K562 (cell line): ENCODE results near the gene HCRTR2. TPM values are rescaled to one million over a fixed set of nuclear protein-coding genes. Genes with fewer than 3 reads are reported as not detected.

Source experiments
- ATAC-seq: fragments of 200-7000 bp; cut with Tn5 transposase; 3 replicates; pipeline ENCODE4 v1.9.1; 2020; ENCODE audit warnings: moderate library complexity
- BruUV-seq: library from RNA; stranded (reverse); fragments of 400-500 nt; replicated peaks from 2 replicates; lab custom pipeline; 2021; lab: Mats Ljungman, UMichigan
- CTCF ChIA-PET: fragments of 300-600 bp; formaldehyde crosslinking; extraction: SDS; loops from one replicate; lab custom pipeline; 2021; ENCODE audit warnings: low intra/inter-chr PET ratio; lab: Yijun Ruan, JAX
- POLR2A ChIA-PET: fragments of 300-600, 350-650 bp; sonication (Branson Sonifier 250); formaldehyde crosslinking; extraction: SDS; loops from one replicate; lab custom pipeline; 2021; ENCODE audit warnings: antibody characterized with exemption, inconsistent platforms; lab: Yijun Ruan, JAX
- DNase-seq, 4 experiments: peaks; one replicate each; pipeline versions ENCODE4 v3.0.0 to v3.0.0-alpha.2; 2011 to 2018; ENCODE audit warnings: low spot score in 3 of 4, mixed read lengths in 3 of 4; ENCODE audit errors: extremely low read depth in 1 of 4
- FAIRE-seq: peaks from 2 replicates; lab custom pipeline; 2011; peaks lifted over from hg19 to GRCh38; lab: Jason Lieb, UNC
- H2AFZ ChIP-seq: 2 replicates; pipeline ENCODE4 v1.6.0; 2011; ENCODE audit warnings: low read depth, low read length, control low read depth, inconsistent platforms
- H3K27ac ChIP-seq: fragments of 200-600 bp; 3 replicates; pipeline ENCODE4 v1.8.0; 2011; ENCODE audit warnings: low read depth, mild to moderate bottlenecking, control low read depth, inconsistent platforms, low read length, moderate library complexity, mixed read lengths; ENCODE audit errors: extremely low read depth
- H3K27me3 ChIP-seq, 2 experiments: fragments of 300-600 bp in 1 of 2; 2 replicates in 1 of 2; 3 replicates in 1 of 2; pipeline versions ENCODE4 v1.6.0 to v1.8.0; 2011; ENCODE audit warnings: inconsistent platforms in 2 of 2, low read length in 2 of 2, mild to moderate bottlenecking in 1 of 2, mixed read lengths in 1 of 2, moderate library complexity in 1 of 2; ENCODE audit not compliant: control insufficient read depth in 2 of 2, insufficient read depth in 2 of 2
- H3K36me3 ChIP-seq: fragments of 300-600 bp; 3 replicates; pipeline ENCODE4 v1.8.0; 2011; ENCODE audit warnings: mild to moderate bottlenecking, low read length, inconsistent platforms; ENCODE audit not compliant: control insufficient read depth, insufficient read depth
- H3K4me1 ChIP-seq, 2 experiments: fragments of 200-600 bp in 1 of 2; replicated peaks in 1 of 2; 2 replicates in 1 of 2; 3 replicates in 1 of 2; pipeline versions ENCODE4 v1.5.1 to v1.8.0; 2011; ENCODE audit warnings: inconsistent platforms in 2 of 2, low read length in 2 of 2, mild to moderate bottlenecking in 1 of 2, mixed read lengths in 1 of 2, moderate library complexity in 1 of 2; ENCODE audit not compliant: control insufficient read depth in 2 of 2, insufficient read depth in 2 of 2
- H3K4me2 ChIP-seq: 2 replicates; pipeline ENCODE4 v1.6.1; 2011; ENCODE audit warnings: low read length, control low read depth, inconsistent platforms, mixed read lengths; ENCODE audit not compliant: insufficient read depth
- H3K4me3 ChIP-seq: fragments of 200-600 bp; sonication (generic), shearing (Covaris generic); 2 replicates; pipeline ENCODE4 v1.5.1; 2016; ENCODE audit warnings: control low read depth, inconsistent platforms
- H3K79me2 ChIP-seq: fragments of 200-600 bp; 3 replicates; pipeline ENCODE4 v1.8.0; 2011; ENCODE audit warnings: low read length, inconsistent platforms; ENCODE audit not compliant: control insufficient read depth, insufficient read depth
- H3K9ac ChIP-seq, 2 experiments: 2 replicates each; pipeline versions ENCODE4 v1.6.0 to v1.6.1; 2011; ENCODE audit warnings: low read depth in 2 of 2, low read length in 2 of 2, control low read depth in 1 of 2, inconsistent platforms in 1 of 2, mild to moderate bottlenecking in 1 of 2, mixed read lengths in 1 of 2; ENCODE audit not compliant: insufficient read depth in 1 of 2
- H3K9me1 ChIP-seq: one replicate; pipeline ENCODE4 v1.6.0; 2011; ENCODE audit warnings: inconsistent platforms, mild to moderate bottlenecking, low read length, moderate library complexity; ENCODE audit not compliant: control insufficient read depth, insufficient read depth
- H3K9me3 ChIP-seq: replicated peaks from 2 replicates; pipeline ENCODE4 v1.5.1; 2011; ENCODE audit warnings: low read depth, low read length, inconsistent platforms; ENCODE audit not compliant: control insufficient read depth, insufficient read depth
- H4K20me1 ChIP-seq: replicated peaks from 2 replicates; pipeline ENCODE4 v1.6.1; 2011; ENCODE audit warnings: low read length, inconsistent platforms, mixed read lengths; ENCODE audit not compliant: control insufficient read depth, insufficient read depth
- ARID2 ChIP-seq: fragments of 450-650 bp; IDR thresholded peaks from 2 replicates; pipeline ENCODE4 v1.6.1; 2017; ENCODE audit warnings: antibody characterized with exemption, mild to moderate bottlenecking
- CBX3 ChIP-seq, 2 experiments: IDR thresholded peaks; 1 replicate in 1 of 2; 2 replicates in 1 of 2; pipeline ENCODE4 v1.6.1; 2012; ENCODE audit warnings: inconsistent platforms in 2 of 2, low read length in 2 of 2, borderline replicate concordance in 1 of 2, control low read depth in 1 of 2
- IRF2 ChIP-seq: sonication (generic); formaldehyde crosslinking; IDR thresholded peaks from 2 replicates; pipeline ENCODE4 v1.8.1; 2022; ENCODE audit warnings: mild to moderate bottlenecking, missing genetic modification reagents
- MCM7 ChIP-seq, 2 experiments: fragments of 450-650 bp; IDR thresholded peaks; 2 replicates each; pipeline ENCODE4 v1.6.1; 2016 to 2018
- NONO ChIP-seq, 2 experiments: fragments of 200-400 bp in 1 of 2; fragments of 450-650 bp in 1 of 2; formaldehyde crosslinking in 1 of 2; IDR thresholded peaks; 2 replicates each; pipeline ENCODE4 v1.6.1; 2017; ENCODE audit warnings: low read depth in 2 of 2, mild to moderate bottlenecking in 2 of 2, moderate library complexity in 2 of 2, low read length in 1 of 2
- SMARCC2 ChIP-seq: fragments of 450-650 bp; IDR thresholded peaks from 2 replicates; pipeline ENCODE4 v1.6.1; 2017; ENCODE audit warnings: antibody characterized with exemption, moderate library complexity, mild to moderate bottlenecking, low read depth
- YY1 ChIP-seq, 3 experiments: IDR thresholded peaks; 2 replicates each; pipeline ENCODE4 v1.6.1; 2011; ENCODE audit warnings: low read length in 2 of 3, mild to moderate bottlenecking in 2 of 3, moderate library complexity in 2 of 3, borderline replicate concordance in 1 of 3, control low read depth in 1 of 3, low read depth in 1 of 3; ENCODE audit not compliant: insufficient read depth in 3 of 3, insufficient replicate concordance in 2 of 3, control insufficient read depth in 1 of 3, insufficient read length in 1 of 3; ENCODE audit errors: extremely low read depth in 1 of 3
- ZNF431 ChIP-seq: sonication (generic); formaldehyde crosslinking; IDR thresholded peaks from 2 replicates; pipeline ENCODE4 v1.8.0; 2022; ENCODE audit warnings: mild to moderate bottlenecking, missing genetic modification reagents
- WGBS: fragments of 100-300 bp; shearing (Covaris generic); methylation state at CpG from one replicate; pipeline ENCODE4 v1.1.6; 2016; ENCODE audit warnings: low coverage, mixed read lengths; ENCODE audit not compliant: insufficient coverage; ENCODE audit errors: missing lambda C conversion rate; 5-methylcytosine and 5-hydroxymethylcytosine counted together
- in situ Hi-C: fragments of 300-500 bp; cut with MboI; formaldehyde crosslinking; loops from 4 replicates; pipeline ENCODE4 v1.15.0; 2018; ENCODE audit warnings: inconsistent platforms, mixed read lengths
- intact Hi-C: fragments of 100-400 bp; cut with micrococcal nuclease; formaldehyde crosslinking; loops from 2 replicates; pipeline ENCODE4 v1.14.2; 2022
- polyA plus RNA-seq, 8 experiments: library from polyadenylated mRNA; depleted of rRNA in 4 of 8; stranded (reverse) in 5 of 8; unstranded in 3 of 8; fragments of >200 nt; fragmentation: Nextera tagmentation in 2 of 8; fragmentation: Illumina TruSeq in 1 of 8; extraction: Ambion mirVana in 2 of 8; extraction: Trizol in 1 of 8; gene quantifications; 2 replicates each; pipeline versions ENCODE4 v1.2.1 to v1.2.3, GENCODE V29; 2011 to 2014; ENCODE audit warnings: inconsistent platforms in 1 of 8, missing spikeins in 1 of 8
- total RNA-seq, 7 experiments: library from RNA; depleted of rRNA in 6 of 7; stranded (reverse); fragments of >200 nt in 6 of 7; fragmentation: Illumina TruSeq in 2 of 7; extraction: Trizol in 2 of 7; gene quantifications; 2 replicates each; pipeline versions ENCODE4 v1.2.1 to v1.2.3, GENCODE V29; 2011 to 2021; ENCODE audit warnings: low replicate concordance in 1 of 7
- TF ChIP-seq, protein P1 (sequence below): fragments of 250-450 bp; sonication (Bioruptor Pico); IDR thresholded peaks from 2 replicates; pipeline ENCODE4 v1.4.0; 2020
- TF ChIP-seq, protein P2 (sequence below): fragments of 250-450 bp; sonication (Bioruptor Pico); IDR thresholded peaks from 2 replicates; pipeline ENCODE4 v1.8.0; 2022; ENCODE audit warnings: inconsistent platforms

HCRTR2 gene
- total and polyA plus RNA-seq, 9 of the 15 experiments (the other 6 are each of a cell fraction or from before 2014, with no cell fraction given) = not detected

GRCh38 chr6:55250400-55250799 is 76.1 kb downstream of the HCRTR2 start:
- Histone ChIP-seq H3K4me2 (no peak overlapping the region), H3K9ac (no peak overlapping the region)
- POLR2A ChIA-PET = interaction anchor here (0.7 kb wide), 1 partner anchor 528 kb away, joined by 3 read pairs; no protein-coding TSS in a partner anchor
- WGBS = 0% methylated on average over 1 of the region's 1 CpG
- intact Hi-C loops = no loop called here
- TF ChIP-seq, protein P1, sequence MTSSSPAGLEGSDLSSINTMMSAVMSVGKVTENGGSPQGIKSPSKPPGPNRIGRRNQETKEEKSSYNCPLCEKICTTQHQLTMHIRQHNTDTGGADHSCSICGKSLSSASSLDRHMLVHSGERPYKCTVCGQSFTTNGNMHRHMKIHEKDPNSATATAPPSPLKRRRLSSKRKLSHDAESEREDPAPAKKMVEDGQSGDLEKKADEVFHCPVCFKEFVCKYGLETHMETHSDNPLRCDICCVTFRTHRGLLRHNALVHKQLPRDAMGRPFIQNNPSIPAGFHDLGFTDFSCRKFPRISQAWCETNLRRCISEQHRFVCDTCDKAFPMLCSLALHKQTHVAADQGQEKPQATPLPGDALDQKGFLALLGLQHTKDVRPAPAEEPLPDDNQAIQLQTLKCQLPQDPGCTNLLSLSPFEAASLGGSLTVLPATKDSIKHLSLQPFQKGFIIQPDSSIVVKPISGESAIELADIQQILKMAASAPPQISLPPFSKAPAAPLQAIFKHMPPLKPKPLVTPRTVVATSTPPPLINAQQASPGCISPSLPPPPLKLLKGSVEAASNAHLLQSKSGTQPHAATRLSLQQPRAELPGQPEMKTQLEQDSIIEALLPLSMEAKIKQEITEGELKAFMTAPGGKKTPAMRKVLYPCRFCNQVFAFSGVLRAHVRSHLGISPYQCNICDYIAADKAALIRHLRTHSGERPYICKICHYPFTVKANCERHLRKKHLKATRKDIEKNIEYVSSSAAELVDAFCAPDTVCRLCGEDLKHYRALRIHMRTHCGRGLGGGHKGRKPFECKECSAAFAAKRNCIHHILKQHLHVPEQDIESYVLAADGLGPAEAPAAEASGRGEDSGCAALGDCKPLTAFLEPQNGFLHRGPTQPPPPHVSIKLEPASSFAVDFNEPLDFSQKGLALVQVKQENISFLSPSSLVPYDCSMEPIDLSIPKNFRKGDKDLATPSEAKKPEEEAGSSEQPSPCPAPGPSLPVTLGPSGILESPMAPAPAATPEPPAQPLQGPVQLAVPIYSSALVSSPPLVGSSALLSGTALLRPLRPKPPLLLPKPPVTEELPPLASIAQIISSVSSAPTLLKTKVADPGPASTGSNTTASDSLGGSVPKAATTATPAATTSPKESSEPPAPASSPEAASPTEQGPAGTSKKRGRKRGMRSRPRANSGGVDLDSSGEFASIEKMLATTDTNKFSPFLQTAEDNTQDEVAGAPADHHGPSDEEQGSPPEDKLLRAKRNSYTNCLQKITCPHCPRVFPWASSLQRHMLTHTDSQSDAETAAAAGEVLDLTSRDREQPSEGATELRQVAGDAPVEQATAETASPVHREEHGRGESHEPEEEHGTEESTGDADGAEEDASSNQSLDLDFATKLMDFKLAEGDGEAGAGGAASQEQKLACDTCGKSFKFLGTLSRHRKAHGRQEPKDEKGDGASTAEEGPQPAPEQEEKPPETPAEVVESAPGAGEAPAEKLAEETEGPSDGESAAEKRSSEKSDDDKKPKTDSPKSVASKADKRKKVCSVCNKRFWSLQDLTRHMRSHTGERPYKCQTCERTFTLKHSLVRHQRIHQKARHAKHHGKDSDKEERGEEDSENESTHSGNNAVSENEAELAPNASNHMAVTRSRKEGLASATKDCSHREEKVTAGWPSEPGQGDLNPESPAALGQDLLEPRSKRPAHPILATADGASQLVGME (CRISPR knock-in tag) = no peak
- TF ChIP-seq CBX3 (IDR thresholded peaks at IDR 0.05; ENCODE audit: borderline replicate concordance in 1 of 2, low read length in 2 of 2) (no peak), ZNF431 (CRISPR knock-in tag) (no peak), SMARCC2 (no peak), ARID2 (no peak), NONO (IDR thresholded peaks at IDR 0.05; ENCODE audit: low read depth in 2 of 2, low read length in 1 of 2) (no peak), IRF2 (CRISPR knock-in tag) (no peak), YY1 (IDR thresholded peaks at IDR 0.05; ENCODE audit: borderline replicate concordance in 1 of 3, control insufficient read depth in 1 of 3, extremely low read depth in 1 of 3, insufficient read depth in 3 of 3, insufficient read length in 1 of 3, insufficient replicate concordance in 2 of 3, low read depth in 1 of 3, low read length in 2 of 3) (no peak), MCM7 (IDR thresholded peaks at IDR 0.05) (no peak)
- TF ChIP-seq, protein P2, sequence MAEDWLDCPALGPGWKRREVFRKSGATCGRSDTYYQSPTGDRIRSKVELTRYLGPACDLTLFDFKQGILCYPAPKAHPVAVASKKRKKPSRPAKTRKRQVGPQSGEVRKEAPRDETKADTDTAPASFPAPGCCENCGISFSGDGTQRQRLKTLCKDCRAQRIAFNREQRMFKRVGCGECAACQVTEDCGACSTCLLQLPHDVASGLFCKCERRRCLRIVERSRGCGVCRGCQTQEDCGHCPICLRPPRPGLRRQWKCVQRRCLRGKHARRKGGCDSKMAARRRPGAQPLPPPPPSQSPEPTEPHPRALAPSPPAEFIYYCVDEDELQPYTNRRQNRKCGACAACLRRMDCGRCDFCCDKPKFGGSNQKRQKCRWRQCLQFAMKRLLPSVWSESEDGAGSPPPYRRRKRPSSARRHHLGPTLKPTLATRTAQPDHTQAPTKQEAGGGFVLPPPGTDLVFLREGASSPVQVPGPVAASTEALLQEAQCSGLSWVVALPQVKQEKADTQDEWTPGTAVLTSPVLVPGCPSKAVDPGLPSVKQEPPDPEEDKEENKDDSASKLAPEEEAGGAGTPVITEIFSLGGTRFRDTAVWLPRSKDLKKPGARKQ (CRISPR knock-in tag) = no peak
- TF ChIP-seq, all 486 proteins: peak for 0
- Histone ChIP-seq H3K9me1 (no peaks in the 10 kb centered on the region), H2AFZ (no peak overlapping the region), H3K9me3 (no peaks in the 10 kb centered on the region; the same call in 1 of the 2 replicates), H3K4me1 (no peaks in the 10 kb centered on the region), H4K20me1 (no peaks in the 10 kb centered on the region), H3K79me2 (no peaks in the 10 kb centered on the region), H3K36me3 (no peaks in the 10 kb centered on the region), H3K27ac (no peak overlapping the region), H3K27me3 (no peaks in the 10 kb centered on the region), H3K4me3 (no peak overlapping the region)
- FAIRE-seq (no peak), DNase-seq (no peak), ATAC-seq (no peak)
- in situ Hi-C loops = no loop called here
- CTCF ChIA-PET = no interaction called here
- no TSS peak for BruUV-seq
